Adrenal gland (tissue), 5 donors: ENCODE measurements around the gene RIPK1.

Experiments
- POLR2A ChIP-seq, 2 donors: fragments of 450-650 bp; IDR thresholded peaks; one replicate each; pipeline ENCODE4 v1.6.1; 2017; ENCODE audit warnings: antibody characterized with exemption in 2 of 2, mild to moderate bottlenecking in 2 of 2, moderate library complexity in 1 of 2
- TF ChIP-seq, protein P1 (sequence below), 6 experiments: fragments of 450-650 bp in 4 of 6; fragments of 200-600 bp in 2 of 6; sonication (generic) in 1 of 6; IDR thresholded peaks; 1 replicate in 5 of 6; 2 replicates in 1 of 6; pipeline versions ENCODE4 v1.5.1 to v1.8.0; 2016 to 2021; ENCODE audit warnings: antibody characterized with exemption in 6 of 6, mild to moderate bottlenecking in 2 of 6, moderate library complexity in 1 of 6
- donor health status: DM: no; HTN: no; CAD: no.

DNA sequence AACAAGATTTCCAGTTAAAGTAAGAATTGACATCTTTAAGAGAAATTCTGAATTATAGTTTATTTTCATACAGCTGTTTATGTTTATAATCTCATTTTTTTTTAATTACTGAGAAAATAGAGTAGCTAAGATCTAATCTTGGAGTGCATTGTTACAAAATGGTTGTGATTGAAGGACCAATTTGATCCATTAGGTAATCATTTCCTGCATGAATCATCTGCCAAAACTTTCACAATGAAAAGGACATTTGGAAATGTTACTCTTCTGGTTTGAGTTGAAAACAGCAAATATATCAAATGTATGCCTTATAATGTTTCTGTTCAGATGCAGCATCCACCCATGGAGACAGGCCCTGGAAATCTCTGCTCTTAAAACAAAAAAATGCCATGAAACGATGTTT is 70.0 kb downstream of the RIPK1 start:
- no peak for TF ChIP-seq POLR2A (IDR thresholded peaks at IDR 0.05)
- TF ChIP-seq, protein P1, sequence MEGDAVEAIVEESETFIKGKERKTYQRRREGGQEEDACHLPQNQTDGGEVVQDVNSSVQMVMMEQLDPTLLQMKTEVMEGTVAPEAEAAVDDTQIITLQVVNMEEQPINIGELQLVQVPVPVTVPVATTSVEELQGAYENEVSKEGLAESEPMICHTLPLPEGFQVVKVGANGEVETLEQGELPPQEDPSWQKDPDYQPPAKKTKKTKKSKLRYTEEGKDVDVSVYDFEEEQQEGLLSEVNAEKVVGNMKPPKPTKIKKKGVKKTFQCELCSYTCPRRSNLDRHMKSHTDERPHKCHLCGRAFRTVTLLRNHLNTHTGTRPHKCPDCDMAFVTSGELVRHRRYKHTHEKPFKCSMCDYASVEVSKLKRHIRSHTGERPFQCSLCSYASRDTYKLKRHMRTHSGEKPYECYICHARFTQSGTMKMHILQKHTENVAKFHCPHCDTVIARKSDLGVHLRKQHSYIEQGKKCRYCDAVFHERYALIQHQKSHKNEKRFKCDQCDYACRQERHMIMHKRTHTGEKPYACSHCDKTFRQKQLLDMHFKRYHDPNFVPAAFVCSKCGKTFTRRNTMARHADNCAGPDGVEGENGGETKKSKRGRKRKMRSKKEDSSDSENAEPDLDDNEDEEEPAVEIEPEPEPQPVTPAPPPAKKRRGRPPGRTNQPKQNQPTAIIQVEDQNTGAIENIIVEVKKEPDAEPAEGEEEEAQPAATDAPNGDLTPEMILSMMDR (IDR thresholded peaks at IDR 0.05): no peak
